NT2/D1 (cell line): Measurements from ENCODE around the gene PHEX.

Source experiments
- DNase-seq: peaks from one replicate; pipeline ENCODE4 v3.0.0-alpha.2; 2011; ENCODE audit warnings: low read depth, low spot score
- H3K27me3 ChIP-seq: 2 replicates; pipeline ENCODE4 v1.6.0; 2011; ENCODE audit warnings: mild to moderate bottlenecking; ENCODE audit not compliant: insufficient read length, insufficient read depth
- H3K36me3 ChIP-seq: 2 replicates; pipeline ENCODE4 v1.6.1; 2011; ENCODE audit warnings: mild to moderate bottlenecking, low read length, mixed read lengths; ENCODE audit not compliant: insufficient read depth, insufficient read length
- H3K4me1 ChIP-seq: 2 replicates; pipeline ENCODE4 v1.5.1; 2011; ENCODE audit not compliant: insufficient read depth, insufficient read length
- H3K4me3 ChIP-seq: 2 replicates; pipeline ENCODE4 v1.5.1; 2011; ENCODE audit warnings: low read depth; ENCODE audit not compliant: insufficient read length
- H3K9ac ChIP-seq: 2 replicates; pipeline ENCODE4 v1.6.0; 2011; ENCODE audit warnings: low read depth; ENCODE audit not compliant: insufficient read length
- H3K9me3 ChIP-seq: 2 replicates; pipeline ENCODE4 v1.5.1; 2011; ENCODE audit warnings: mild to moderate bottlenecking, low read length; ENCODE audit not compliant: insufficient read depth
- SUZ12 ChIP-seq: IDR thresholded peaks from 2 replicates; pipeline ENCODE4 v1.6.1; 2011; ENCODE audit not compliant: insufficient read length, insufficient read depth; ENCODE audit errors: extremely low read depth
- YY1 ChIP-seq: IDR thresholded peaks from 2 replicates; pipeline ENCODE4 v1.6.1; 2011; ENCODE audit not compliant: insufficient read length, insufficient read depth
- ZNF274 ChIP-seq: IDR thresholded peaks from 2 replicates; pipeline ENCODE4 v1.6.1; 2011; ENCODE audit warnings: mild to moderate bottlenecking, low read depth, low read length

The PHEX gene

DNA sequence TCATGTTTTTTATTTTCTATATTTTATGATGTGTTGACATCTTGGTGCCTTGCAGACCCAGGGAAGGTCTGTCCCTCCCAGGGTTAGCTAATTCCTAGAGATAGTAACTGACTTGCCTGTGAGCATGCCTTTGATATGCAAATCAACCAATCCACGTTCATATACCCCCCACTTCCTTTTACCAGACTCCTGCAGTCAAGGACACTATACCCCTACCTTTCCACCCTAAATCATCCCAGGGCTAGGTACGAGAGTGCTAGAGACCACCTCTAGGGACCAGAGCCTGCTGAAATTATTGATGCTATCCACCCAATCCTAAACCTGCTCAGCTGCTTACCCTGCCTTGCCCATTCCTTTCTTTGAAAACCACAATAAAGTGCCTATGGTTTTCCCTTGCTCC, 7.5 kb upstream of the PHEX start:
- Histone ChIP-seq H3K4me1 (no peaks in the 10 kb centered on the region), H3K9ac (no peak overlapping the region), H3K36me3 (no peaks in the 10 kb centered on the region), H3K4me3 (no peak overlapping the region), H3K27me3 (no peaks in the 10 kb centered on the region), H3K9me3 (no peaks in the 10 kb centered on the region)
- TF ChIP-seq SUZ12 (no peak), ZNF274 (no peak), YY1 (no peak)
- DNase-seq, result no peak

DNA sequence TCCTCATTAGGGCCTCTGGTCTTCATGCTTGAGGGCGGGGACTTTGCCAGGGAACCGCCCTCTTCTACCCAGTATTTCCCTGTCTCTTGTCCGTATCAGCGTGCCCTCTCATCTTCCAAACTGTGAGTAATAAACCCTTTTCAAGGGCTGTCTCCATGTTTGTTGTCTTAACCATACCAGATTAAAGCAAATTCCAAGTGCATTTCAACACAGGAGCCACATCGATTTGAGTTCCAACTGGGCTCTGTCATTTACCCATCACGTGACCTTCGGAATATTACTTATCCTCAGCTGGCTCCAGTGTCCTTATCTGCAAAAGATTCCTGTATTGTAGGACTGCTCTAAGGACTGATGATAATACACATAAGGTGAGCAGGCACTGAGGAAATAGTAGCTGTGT, 6.4 kb upstream of the PHEX start:
- no peaks in the 10 kb centered on the region for H3K36me3 ChIP-seq
- no peaks in the 10 kb centered on the region for H3K27me3 ChIP-seq
- TF ChIP-seq ZNF274 (no peak), SUZ12 (no peak), YY1 (no peak)
- no peaks in the 10 kb centered on the region for H3K4me1 ChIP-seq
- H3K9ac ChIP-seq, result no peak overlapping the region
- DNase-seq, result no peak
- no peaks in the 10 kb centered on the region for H3K9me3 ChIP-seq
- no peak overlapping the region for H3K4me3 ChIP-seq

DNA sequence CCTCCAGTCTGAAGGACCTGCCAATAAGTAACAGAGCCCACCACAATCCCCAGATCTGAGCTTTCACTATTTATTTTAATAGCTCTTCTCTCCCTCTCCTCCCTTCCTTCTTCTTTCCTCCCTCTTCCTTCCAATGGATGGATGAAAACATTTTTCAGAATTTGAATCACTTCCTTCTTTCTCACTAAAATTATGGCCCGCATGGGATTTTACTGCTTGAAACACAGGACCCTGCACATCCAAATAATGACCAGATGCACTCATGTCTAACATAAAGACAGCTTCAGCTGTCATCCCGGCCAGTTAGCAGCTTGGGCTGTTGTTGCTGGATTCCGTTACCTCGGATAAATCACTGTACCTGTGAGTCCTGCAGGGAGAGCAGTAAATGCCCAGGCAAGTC, 5.4 kb upstream of the PHEX start:
- Histone ChIP-seq H3K9me3 (no peaks in the 10 kb centered on the region), H3K4me3 (no peak overlapping the region), H3K4me1 (no peaks in the 10 kb centered on the region), H3K27me3 (no peaks in the 10 kb centered on the region), H3K9ac (no peak overlapping the region), H3K36me3 (no peaks in the 10 kb centered on the region)
- no peak for DNase-seq
- TF ChIP-seq YY1 (no peak), SUZ12 (no peak), ZNF274 (no peak)

DNA sequence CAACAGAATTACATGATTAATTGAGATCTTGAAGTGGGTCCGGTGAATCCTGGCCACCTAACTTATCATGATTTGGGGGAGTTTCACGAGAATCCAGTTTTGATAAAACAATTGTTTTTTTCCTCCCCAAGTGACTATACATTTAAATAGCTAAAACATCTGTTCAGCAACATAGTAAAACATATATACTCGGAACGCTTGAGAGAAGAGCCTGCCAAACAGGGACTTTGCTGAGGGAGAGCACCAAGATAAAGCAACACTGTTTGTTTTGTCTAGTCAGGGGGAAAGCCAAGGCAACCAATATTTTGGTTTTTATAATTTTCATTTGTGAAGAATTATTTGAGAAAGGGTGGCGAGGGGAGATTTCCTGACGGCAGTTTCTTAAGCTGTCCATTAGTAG, 381 bp downstream of the PHEX start:
- Histone ChIP-seq H3K36me3 (no peaks in the 10 kb centered on the region), H3K4me3 (no peak overlapping the region), H3K27me3 (no peaks in the 10 kb centered on the region), H3K9me3 (no peaks in the 10 kb centered on the region), H3K9ac (no peak overlapping the region), H3K4me1 (peaks cover 2% of the 10 kb centered on the region)
- TF ChIP-seq SUZ12 (no peak), ZNF274 (no peak), YY1 (no peak)
- no peak for DNase-seq

DNA sequence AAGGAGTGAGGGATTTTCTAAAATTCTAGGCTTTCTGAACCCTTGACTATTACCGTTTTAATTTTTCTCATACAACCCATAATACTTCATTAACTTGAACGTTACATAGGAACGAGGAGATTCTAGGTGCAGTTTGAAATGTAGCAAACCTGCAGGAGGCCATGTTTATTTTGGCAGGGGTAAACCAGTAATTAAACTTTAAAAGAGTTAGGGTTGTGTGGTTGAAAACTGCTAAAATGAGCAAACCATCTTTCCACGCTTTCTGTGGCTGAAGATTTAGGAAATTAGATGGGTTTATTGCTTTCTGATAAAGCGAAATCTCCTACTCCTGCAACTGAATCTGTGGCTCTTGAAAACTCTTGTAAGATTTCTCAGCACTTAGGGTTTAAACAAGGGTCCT, 1.7 kb downstream of the PHEX start:
- no peak for DNase-seq
- Histone ChIP-seq H3K4me1 (peaks cover 2% of the 10 kb centered on the region), H3K36me3 (no peaks in the 10 kb centered on the region), H3K27me3 (no peaks in the 10 kb centered on the region), H3K9ac (no peak overlapping the region), H3K9me3 (no peaks in the 10 kb centered on the region), H3K4me3 (no peak overlapping the region)
- no peak for TF ChIP-seq ZNF274
- no peak for TF ChIP-seq SUZ12
- TF ChIP-seq YY1, result no peak

DNA sequence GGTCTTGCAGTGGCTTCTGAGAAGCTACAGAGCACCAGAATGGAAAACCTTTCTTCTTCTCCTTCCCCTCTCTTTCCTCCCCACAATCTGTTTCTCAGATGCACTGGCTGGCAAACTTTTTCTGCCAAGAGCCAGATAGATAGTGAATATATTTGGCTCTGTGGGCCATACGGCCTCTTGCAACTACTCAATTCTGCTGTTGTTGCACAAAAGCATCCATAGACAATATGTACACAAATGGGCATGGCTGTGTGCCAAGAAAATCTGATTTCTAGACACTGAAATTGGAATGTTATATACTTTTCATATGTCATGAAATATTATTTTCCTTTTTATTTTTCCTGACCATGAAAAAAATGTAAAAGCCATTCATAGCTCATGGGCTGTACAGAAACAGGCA, 3.1 kb downstream of the PHEX start:
- DNase-seq, result no peak
- no peaks in the 10 kb centered on the region for H3K36me3 ChIP-seq
- H3K27me3 ChIP-seq, result no peaks in the 10 kb centered on the region
- H3K9me3 ChIP-seq, result no peaks in the 10 kb centered on the region
- H3K9ac ChIP-seq, result no peak overlapping the region
- peaks cover 2% of the 10 kb centered on the region for H3K4me1 ChIP-seq
- H3K4me3 ChIP-seq, result no peak overlapping the region
- TF ChIP-seq SUZ12 (no peak), ZNF274 (no peak)

DNA sequence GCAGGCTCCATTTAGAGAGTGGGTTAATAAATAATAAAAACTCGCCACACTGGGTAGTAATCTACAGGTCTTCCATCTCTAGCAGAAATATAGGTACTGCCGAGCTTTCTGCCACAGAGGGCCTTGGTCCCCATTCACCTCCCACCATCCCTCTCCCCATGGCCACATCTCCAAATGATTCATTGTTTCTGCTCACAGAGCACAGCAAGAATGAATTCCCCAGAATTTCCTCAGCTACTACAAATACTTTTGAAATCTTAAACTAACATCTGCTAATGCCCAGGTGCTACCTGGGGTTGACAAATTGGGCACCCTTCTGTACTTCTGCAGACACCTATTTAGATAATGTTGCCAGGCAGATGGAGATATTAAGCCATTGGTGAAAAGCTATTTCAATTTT, 5.1 kb downstream of the PHEX start:
- Histone ChIP-seq H3K9me3 (no peaks in the 10 kb centered on the region), H3K9ac (no peak overlapping the region), H3K27me3 (no peaks in the 10 kb centered on the region), H3K4me3 (no peak overlapping the region), H3K4me1 (peaks cover 2% of the 10 kb centered on the region), H3K36me3 (no peaks in the 10 kb centered on the region)
- DNase-seq, result no peak
- TF ChIP-seq ZNF274, result no peak
- no peak for TF ChIP-seq SUZ12
- no peak for TF ChIP-seq YY1

DNA sequence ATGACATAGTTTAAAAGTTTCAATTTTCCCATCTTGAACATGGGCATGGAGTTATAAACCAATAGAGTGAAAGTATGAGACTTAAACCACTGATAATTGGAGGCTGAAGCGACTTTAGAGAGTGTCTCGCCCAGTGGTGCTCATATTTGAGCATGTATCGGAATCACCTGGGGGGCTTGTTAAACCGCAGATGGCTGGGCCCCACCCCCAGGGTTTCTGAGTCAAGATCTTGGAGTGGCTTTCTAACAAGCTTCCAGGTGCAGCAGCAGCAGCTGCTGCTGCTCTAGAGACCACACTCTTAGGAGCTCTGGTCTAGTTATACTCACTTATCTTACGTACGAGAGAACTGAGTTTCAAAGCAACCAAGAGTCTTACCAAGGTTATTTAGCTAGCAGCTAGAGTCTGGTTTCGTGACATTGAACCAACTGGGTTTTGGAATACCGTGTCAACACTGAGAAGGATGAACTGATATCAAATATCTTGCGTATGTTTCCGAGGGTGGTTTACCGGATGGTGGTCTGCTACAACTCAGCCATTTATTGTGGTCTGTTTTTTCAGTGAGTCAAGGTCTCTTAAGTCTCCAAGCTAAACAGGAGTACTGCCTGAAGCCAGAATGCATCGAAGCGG, 5.9 kb downstream of the PHEX start:
- no peak for DNase-seq
- Histone ChIP-seq H3K9ac (no peak overlapping the region), H3K27me3 (no peaks in the 10 kb centered on the region), H3K36me3 (no peaks in the 10 kb centered on the region), H3K9me3 (no peaks in the 10 kb centered on the region), H3K4me1 (peaks cover 2% of the 10 kb centered on the region), H3K4me3 (no peak overlapping the region)
- TF ChIP-seq SUZ12 (no peak), ZNF274 (no peak)
